HPDE6-E6E7 (cell line): Measurements from ENCODE around the gene MALRD1.

Experiments
- DNase-seq: peaks from one replicate; pipeline ENCODE4 v3.0.0; 2011; ENCODE audit warnings: missing footprints; ENCODE audit errors: extremely low spot score

The MALRD1 gene

DNA sequence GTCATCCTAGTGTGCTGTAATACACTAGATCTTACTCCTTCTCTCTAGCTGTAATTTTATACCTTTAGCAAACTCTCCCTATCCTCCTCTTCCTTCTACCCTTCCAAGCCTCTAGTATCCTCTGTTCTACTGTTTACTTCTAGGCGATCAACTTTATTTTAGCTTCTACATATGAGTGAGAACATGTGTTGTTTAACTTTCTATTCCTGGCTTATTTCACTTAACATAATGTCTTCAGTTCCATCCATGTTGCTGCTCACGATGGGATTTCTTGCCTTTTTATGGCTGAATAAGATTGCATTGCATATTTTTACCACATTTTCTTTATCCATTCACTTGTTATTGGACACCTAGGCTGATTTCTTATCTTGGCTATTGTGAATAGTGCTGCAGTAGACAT lies 318.6 kb downstream of the MALRD1 start:
- DNase-seq: no peak

GRCh38 chr10:19373988-19374387 lies 325.4 kb downstream of the MALRD1 start:
- no peak for DNase-seq

DNA sequence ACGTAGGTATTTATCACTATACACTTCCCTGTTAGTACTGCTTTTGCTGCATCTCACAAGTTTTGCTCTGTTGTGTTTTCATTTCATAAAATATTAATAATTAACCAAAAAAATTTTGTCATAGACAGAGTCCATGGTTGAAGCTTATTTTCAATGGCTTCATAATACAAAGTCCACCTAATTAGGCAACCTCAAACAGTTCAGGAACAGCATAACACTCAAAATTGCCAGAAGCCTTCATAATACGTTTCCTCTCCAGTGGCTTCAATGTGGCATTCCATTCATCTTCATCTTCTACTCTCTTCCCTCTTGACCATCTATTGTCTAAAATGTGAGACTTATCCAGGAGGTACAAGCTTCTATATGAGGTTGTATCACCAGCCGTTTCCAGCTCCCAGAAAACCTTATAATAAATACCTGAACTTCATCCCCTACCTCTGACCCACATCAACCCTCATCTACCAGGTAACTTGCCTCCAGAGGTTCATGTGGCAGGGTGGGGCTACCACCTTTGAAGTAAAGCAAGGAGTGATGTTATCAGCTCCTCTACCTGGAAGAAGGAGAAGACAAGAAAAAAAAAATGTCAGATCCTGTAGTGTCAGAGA lies 337.3 kb downstream of the MALRD1 start:
- DNase-seq: no peak

- no peak for DNase-seq
Measured at GRCh38 chr10:19408924-19409323, 360.3 kb downstream of the MALRD1 start.

GRCh38 chr10:19411119-19411518 lies 362.5 kb downstream of the MALRD1 start:
- DNase-seq: no peak

DNA sequence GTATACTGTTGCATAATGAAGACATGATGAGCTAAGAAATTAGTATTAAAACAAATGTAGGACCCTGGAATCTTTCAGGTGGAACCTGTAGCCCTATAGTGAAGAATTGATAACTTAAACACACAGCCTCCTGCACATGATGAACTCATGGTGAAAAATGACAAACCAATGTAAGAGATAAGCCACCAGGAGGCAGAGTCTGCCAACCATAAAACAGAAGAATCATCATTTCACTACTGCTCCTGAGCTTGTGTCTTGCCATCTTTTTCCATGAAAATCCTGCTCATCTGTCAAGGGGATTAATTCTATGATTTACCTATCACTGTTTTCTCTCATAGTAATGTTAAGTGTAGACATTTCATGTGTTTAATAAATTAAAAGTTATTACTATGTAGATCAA lies 363.9 kb downstream of the MALRD1 start:
- peak; percentile 0 for DNase-seq

GRCh38 chr10:19416164-19416563 lies 367.6 kb downstream of the MALRD1 start:
- DNase-seq: no peak

DNA sequence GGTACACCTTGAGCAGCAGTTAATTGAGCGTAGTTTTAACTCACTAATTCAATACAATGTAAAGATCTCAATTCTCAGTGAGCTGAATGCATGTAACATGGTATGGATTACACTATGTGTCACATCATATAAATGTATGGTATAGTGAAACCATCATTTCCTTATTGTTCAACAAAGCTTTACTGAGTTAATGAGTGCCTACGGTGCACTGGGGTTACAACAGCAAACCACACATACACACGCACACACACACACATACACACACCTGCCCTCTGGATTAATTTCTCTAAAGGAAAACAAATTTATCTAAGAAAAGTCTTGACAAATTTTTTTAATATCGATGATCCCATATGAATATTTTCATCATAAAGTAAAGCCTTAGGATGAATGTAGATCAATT lies 369.1 kb downstream of the MALRD1 start:
- no peak for DNase-seq

DNA sequence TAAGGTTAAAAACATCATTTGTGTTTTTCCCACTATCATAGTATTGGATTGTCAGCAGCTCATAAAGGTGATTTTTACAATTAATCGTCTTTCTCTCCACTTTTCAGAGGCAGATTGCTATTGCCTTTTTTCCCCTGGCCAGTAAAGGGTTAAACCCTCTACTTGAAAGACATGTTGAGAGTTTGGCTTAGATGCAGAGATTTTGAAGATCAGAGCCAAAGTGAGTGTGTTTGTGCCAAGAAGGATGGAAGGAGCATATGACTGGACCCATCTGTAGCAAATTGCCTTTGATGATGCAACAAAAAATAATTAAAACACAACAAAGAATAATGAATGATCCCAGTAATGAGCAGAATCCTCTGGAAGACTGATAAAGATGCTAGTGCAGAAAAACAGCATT lies 373.1 kb downstream of the MALRD1 start:
- DNase-seq: no peak

- no peak for DNase-seq
Measured at GRCh38 chr10:19426034-19426433, 377.4 kb downstream of the MALRD1 start.

- no peak for DNase-seq
Measured at GRCh38 chr10:19431622-19432351, 383.2 kb downstream of the MALRD1 start.

DNA sequence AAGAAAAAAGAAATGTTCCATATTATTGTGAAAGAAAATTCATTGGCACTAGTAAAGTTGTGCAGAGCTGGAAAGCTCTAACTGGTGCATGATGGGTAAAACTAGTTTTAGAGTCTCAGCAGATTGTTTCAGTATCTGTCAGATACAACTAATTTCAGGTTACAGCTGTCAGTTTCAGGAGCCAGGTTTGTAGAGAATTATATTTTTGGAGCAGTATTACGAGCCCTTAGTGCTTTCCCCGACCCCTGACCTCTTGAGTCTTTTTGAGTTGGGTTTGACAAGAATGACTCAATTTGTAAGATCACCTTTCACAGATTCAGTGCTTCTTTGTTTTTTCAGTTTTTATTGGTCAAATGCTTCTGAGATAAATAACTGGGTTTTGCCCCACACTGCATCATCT lies 401.3 kb downstream of the MALRD1 start:
- DNase-seq: no peak

GRCh38 chr10:19451356-19451755 lies 402.8 kb downstream of the MALRD1 start:
- no peak for DNase-seq

GRCh38 chr10:19451937-19452336 lies 403.3 kb downstream of the MALRD1 start:
- DNase-seq: no peak

GRCh38 chr10:19453967-19454366 lies 405.4 kb downstream of the MALRD1 start:
- DNase-seq: no peak

- DNase-seq: no peak
Measured at GRCh38 chr10:19461588-19461987, 413.0 kb downstream of the MALRD1 start.

GRCh38 chr10:19466709-19467108 lies 418.1 kb downstream of the MALRD1 start:
- DNase-seq: no peak

GRCh38 chr10:19468413-19468812 lies 419.8 kb downstream of the MALRD1 start:
- DNase-seq: no peak

GRCh38 chr10:19469521-19469920 lies 420.9 kb downstream of the MALRD1 start:
- no peak for DNase-seq

DNA sequence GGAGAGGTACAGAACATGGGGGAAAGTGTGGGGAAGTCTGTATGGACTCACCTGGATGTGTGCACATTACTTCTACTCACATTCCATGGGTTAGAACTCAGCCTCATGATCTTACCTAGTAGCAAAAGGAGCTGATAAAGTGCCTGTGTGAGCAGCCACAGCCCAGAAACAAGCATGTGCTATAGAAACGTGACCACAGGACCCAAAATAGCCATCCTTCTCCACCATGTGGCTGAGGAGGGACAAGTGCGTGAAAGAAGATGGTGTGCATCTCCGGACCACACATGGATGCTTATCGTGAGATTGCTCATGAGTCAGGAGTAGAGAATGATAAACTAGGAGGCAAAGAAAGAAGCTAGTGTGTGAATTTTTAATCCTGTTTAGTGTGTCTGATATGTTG lies 431.3 kb downstream of the MALRD1 start:
- DNase-seq: no peak

DNA sequence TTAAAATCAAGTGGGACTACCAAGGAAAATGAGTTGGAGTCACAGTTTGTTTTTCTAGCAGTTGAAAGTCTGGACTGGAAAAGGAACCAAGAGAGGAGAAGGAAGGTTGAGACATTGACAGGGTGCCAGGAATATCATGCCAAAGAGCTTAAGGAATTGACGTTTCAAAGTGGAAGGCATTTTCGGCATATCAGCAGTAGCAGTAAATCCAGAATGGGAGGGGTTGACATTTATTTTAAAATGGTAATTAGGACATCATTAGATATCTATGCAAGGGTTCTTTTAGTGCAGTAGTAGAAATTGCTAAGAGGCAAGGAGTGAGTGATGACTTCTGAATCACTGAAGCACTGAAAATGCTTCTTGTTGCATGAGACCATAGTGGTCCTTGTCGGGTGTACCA lies 431.8 kb downstream of the MALRD1 start:
- no peak for DNase-seq

- DNase-seq: no peak
Measured at GRCh38 chr10:19483421-19483820, 434.8 kb downstream of the MALRD1 start.

DNA sequence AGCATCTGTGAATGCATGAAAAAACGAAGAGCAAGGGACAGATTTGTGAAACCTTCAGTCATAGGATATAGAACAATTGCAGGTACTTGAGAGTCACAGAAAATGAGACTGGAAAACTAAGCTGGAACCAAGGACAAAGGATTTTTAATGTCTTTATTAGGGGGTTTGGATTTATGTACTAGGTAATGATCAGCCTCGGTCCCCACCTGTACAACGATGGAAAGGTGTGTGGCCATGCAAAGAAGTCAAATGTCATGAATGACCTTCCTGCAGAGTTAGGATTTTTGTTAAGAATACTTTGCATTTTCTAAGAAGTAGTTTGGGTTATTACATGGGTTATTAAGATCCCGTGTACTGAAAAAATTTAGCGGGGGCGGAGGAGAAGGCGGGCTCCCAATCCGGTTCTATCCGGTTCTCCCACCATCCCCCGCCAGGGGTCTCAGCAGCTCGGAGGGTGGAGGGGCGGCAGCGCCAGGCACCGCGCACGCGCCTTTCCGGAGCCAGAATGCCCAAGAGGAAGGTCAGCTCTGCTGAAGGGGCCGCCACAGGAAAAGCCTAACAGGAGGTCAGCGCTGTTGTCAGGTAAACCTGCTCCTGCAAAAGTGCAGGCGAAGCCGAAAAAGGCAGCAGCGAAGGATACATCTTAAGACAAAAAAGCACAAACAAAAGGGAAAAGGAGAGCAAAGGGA lies 440.1 kb downstream of the MALRD1 start:
- DNase-seq: no peak
